Measurements from ENCODE around the gene MARK1.

DNA sequence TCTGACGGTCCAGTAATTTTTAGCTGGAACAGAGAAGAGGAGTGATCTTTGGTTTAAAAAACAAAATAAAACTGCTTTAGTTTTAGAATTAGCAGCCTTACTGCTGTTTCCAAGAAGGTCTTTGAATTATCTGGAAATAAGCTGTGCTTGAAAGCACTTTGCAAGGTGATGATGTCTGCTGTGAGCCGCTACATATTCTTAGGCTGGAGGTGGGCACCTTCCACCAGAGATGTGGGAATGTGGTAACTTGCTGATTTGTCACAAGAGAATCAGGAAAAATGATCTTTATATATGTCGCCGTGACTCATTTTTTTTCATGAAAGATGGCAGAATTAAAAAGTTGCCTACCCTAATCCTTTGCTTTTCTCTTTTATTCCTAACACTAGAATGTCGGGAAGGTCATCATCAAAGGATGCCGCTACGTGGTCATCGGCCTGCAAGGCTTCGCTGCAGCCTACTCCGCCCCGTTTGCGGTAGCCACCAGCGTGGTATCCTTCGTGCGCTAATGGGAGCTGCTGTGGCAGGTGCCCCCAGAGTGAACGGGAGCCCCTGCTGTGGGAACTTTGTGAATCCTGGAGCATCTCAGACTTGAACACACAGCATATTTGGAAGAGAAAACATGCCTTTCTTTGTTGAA lies 168.4 kb downstream of the MARK1 start:
- TF ChIP-seq EZH2phosphoT487 (IDR thresholded peaks at IDR 0.05; ENCODE audit: low read length): no peak
- TF ChIP-seq, protein P1, sequence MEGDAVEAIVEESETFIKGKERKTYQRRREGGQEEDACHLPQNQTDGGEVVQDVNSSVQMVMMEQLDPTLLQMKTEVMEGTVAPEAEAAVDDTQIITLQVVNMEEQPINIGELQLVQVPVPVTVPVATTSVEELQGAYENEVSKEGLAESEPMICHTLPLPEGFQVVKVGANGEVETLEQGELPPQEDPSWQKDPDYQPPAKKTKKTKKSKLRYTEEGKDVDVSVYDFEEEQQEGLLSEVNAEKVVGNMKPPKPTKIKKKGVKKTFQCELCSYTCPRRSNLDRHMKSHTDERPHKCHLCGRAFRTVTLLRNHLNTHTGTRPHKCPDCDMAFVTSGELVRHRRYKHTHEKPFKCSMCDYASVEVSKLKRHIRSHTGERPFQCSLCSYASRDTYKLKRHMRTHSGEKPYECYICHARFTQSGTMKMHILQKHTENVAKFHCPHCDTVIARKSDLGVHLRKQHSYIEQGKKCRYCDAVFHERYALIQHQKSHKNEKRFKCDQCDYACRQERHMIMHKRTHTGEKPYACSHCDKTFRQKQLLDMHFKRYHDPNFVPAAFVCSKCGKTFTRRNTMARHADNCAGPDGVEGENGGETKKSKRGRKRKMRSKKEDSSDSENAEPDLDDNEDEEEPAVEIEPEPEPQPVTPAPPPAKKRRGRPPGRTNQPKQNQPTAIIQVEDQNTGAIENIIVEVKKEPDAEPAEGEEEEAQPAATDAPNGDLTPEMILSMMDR (IDR thresholded peaks at IDR 0.05; ENCODE audit: low read length): no peak
